ENCODE results near the gene PTPRT.

The PTPRT gene

GRCh38 chr20:42158272-42158671 lies 1031.4 kb downstream of the PTPRT start:
- no peak for FAIRE-seq

- no peak for FAIRE-seq
Observed at GRCh38 chr20:42155586-42155985, 1034.1 kb downstream of the PTPRT start.

- FAIRE-seq: no peak
Observed at GRCh38 chr20:42152575-42152974, 1037.1 kb downstream of the PTPRT start.

GRCh38 chr20:42150230-42150629 lies 1039.5 kb downstream of the PTPRT start:
- FAIRE-seq: no peak

- no peak for FAIRE-seq
Observed at GRCh38 chr20:42138729-42139128, 1051.0 kb downstream of the PTPRT start.

GRCh38 chr20:42134265-42135098 lies 1055.2 kb downstream of the PTPRT start:
- no peak for FAIRE-seq

GRCh38 chr20:42130810-42131596 lies 1058.7 kb downstream of the PTPRT start:
- FAIRE-seq: no peak

GRCh38 chr20:42125426-42125825 lies 1064.3 kb downstream of the PTPRT start:
- no peak for FAIRE-seq

- no peak for FAIRE-seq
Observed at GRCh38 chr20:42123981-42124473, 1065.7 kb downstream of the PTPRT start.

GRCh38 chr20:42118409-42119125 lies 1071.1 kb downstream of the PTPRT start:
- no peak for FAIRE-seq

GRCh38 chr20:42118001-42118400 lies 1071.7 kb downstream of the PTPRT start:
- no peak for FAIRE-seq

- FAIRE-seq: no peak
Observed at GRCh38 chr20:42113236-42113635, 1076.5 kb downstream of the PTPRT start.

- FAIRE-seq: no peak
Observed at GRCh38 chr20:42112161-42112560, 1077.5 kb downstream of the PTPRT start.

- FAIRE-seq: no peak
Observed at GRCh38 chr20:42111349-42111748, 1078.4 kb downstream of the PTPRT start.

GRCh38 chr20:42110301-42110700 lies 1079.4 kb downstream of the PTPRT start:
- no peak for FAIRE-seq

GRCh38 chr20:42102000-42102399 lies 1087.7 kb downstream of the PTPRT start:
- FAIRE-seq: no peak

- no peak for FAIRE-seq
Observed at GRCh38 chr20:42100137-42100704, 1089.5 kb downstream of the PTPRT start.

- FAIRE-seq: no peak
Observed at GRCh38 chr20:42099101-42099500, 1090.6 kb downstream of the PTPRT start.

GRCh38 chr20:42098418-42098817 lies 1091.3 kb downstream of the PTPRT start:
- no peak for FAIRE-seq

GRCh38 chr20:42097741-42098140 lies 1092.0 kb downstream of the PTPRT start:
- FAIRE-seq: no peak

GRCh38 chr20:42095221-42095620 lies 1094.5 kb downstream of the PTPRT start:
- no peak for FAIRE-seq

- no peak for FAIRE-seq
Observed at GRCh38 chr20:42093542-42094440, 1095.9 kb downstream of the PTPRT start.

Data from endometrium (tissue), 2 donors.